ENCODE data around the gene ICAM2. TPM values are rescaled to one million over a fixed set of nuclear protein-coding genes. Genes with fewer than 3 reads are reported as not detected.
"Not testable (repeated sequence)": the region's sequence is repeated elsewhere in the genome, so short reads cannot be mapped to it uniquely, and the experiment has no call there.

The ICAM2 gene
- total RNA-seq, 6 donors from 2014 or later: 27.2 to 114 (median 82.0) TPM

DNA sequence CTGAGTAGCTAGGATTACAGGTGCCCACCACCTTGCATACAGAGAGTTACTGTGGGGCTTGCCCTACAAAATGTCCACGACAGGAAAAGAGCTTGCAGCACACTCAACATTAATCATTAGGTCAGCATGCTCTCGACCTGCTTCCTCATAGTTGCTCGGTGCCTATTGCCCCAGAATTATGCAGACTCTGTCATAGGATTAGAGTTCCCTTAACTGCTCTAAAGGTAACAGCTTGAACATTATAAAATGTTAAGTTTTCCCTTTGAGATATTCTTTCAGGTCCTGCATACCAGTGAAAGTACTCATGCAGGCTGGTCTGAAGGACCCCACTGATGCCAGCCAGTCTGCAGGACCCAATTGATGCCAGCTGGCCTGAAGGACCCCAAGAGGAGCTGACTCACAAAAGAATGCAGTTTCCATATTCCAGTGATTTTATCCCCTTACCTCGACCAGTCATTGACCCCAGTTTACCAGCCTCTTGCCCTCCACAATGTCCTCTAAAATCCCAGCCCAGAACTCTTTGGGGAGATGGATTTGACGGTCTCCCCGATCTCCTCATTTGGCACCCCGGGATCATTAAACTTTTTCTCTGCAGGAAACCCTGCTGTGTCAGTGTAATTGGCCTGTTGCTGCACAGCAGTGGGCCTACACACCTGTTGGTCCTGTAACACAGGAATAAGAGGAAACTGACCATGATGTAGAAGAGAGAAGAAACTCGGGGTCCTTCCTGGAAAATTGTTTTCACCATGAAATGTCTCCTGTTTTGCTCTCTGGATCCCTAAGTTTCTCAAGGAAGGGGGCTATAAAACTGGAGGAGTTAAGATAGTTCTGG lies 10.6 kb downstream of the ICAM2 start:
- Histone ChIP-seq H3K9me3 (no peaks in the 10 kb centered on the region), H3K36me3 (peaks cover 0 to 3% (median 2%) of the 10 kb centered on the region in 4 donors), H3K4me3 (no peak overlapping the region), H3K27ac (peak overlapping the region in 3 of 4 donors; percentile 27 to 83 (median 68)), H3K4me1 (peaks cover 44 to 55% (median 51%) of the 10 kb centered on the region in 4 donors), H3K27me3 (no peaks in the 10 kb centered on the region)
- TF ChIP-seq EP300 (IDR thresholded peaks at IDR 0.05): peak in 1 of 4 donors; percentile 25
- TF ChIP-seq POLR2AphosphoS5 (IDR thresholded peaks at IDR 0.05): peak in 1 of 2 donors; percentile 20
- TF ChIP-seq, protein P1, sequence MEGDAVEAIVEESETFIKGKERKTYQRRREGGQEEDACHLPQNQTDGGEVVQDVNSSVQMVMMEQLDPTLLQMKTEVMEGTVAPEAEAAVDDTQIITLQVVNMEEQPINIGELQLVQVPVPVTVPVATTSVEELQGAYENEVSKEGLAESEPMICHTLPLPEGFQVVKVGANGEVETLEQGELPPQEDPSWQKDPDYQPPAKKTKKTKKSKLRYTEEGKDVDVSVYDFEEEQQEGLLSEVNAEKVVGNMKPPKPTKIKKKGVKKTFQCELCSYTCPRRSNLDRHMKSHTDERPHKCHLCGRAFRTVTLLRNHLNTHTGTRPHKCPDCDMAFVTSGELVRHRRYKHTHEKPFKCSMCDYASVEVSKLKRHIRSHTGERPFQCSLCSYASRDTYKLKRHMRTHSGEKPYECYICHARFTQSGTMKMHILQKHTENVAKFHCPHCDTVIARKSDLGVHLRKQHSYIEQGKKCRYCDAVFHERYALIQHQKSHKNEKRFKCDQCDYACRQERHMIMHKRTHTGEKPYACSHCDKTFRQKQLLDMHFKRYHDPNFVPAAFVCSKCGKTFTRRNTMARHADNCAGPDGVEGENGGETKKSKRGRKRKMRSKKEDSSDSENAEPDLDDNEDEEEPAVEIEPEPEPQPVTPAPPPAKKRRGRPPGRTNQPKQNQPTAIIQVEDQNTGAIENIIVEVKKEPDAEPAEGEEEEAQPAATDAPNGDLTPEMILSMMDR (IDR thresholded peaks at IDR 0.05): no peak
- WGBS, 2 donors: 61% methylated on average over 8 of the region's 8 CpGs
- peak in 1 of 2 donors; percentile 74 for ATAC-seq (ENCODE audit: low FRiP score in 2 of 2)
- peak in 1 of 2 donors; percentile 23 for DNase-seq

DNA sequence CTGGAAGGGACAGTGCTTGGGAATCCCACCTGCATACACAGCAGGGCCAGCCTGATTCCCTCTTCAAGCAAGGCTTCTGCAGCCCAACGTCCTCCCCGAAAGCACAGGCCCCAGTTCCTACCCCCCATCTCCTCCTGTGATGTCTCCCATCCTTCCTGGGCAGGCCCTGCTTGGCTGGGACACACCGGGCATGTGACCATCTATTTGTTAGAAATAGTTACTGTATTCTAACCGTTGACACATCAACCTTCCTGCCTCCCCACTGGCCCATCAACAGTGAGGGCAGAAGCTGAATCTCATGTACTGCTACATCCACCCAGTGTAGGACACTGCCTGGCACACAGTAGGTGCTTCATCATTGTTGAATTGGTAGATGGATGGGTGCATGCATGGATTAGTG lies 11.6 kb downstream of the ICAM2 start:
- DNase-seq: peak in 1 of 2 donors; percentile 31
- no peak overlapping the region for H3K4me3 ChIP-seq
- no peak for ATAC-seq (ENCODE audit: low FRiP score in 2 of 2)
- H3K27ac ChIP-seq: peak overlapping the region; percentile 57 to 83 (median 72)
- H3K9me3 ChIP-seq: no peaks in the 10 kb centered on the region
- H3K27me3 ChIP-seq: no peaks in the 10 kb centered on the region
- no peak for TF ChIP-seq POLR2A (IDR thresholded peaks at IDR 0.05)
- peak in 1 of 2 donors; percentile 51 for TF ChIP-seq POLR2AphosphoS5 (IDR thresholded peaks at IDR 0.05)
- peaks cover 42 to 55% (median 51%) of the 10 kb centered on the region in 4 donors for H3K4me1 ChIP-seq
- peaks cover 0 to 13% (median 2%) of the 10 kb centered on the region in 4 donors for H3K36me3 ChIP-seq
- 42 to 58% methylated on average over 2 to 4 of the region's 4 CpGs for WGBS, 2 donors

GRCh38 chr17:64008346-64008745 lies 12.1 kb downstream of the ICAM2 start:
- Histone ChIP-seq H3K27me3 (no peaks in the 10 kb centered on the region), H3K4me3 (no peak overlapping the region), H3K4me1 (peaks cover 42 to 55% (median 51%) of the 10 kb centered on the region in 4 donors), H3K9me3 (no peaks in the 10 kb centered on the region), H3K36me3 (peaks cover 0 to 18% (median 6%) of the 10 kb centered on the region in 4 donors), H3K27ac (peak overlapping the region; percentile 57 to 83 (median 72))
- TF ChIP-seq POLR2A (IDR thresholded peaks at IDR 0.05) (no peak), EP300 (IDR thresholded peaks at IDR 0.05) (no peak), POLR2AphosphoS5 (IDR thresholded peaks at IDR 0.05) (no peak)
- TF ChIP-seq, protein P1 (IDR thresholded peaks at IDR 0.05): no peak
- 78 to 84% methylated on average over 5 of the region's 5 CpGs for WGBS, 2 donors
- DNase-seq (peak in 1 of 2 donors; percentile 16), ATAC-seq (ENCODE audit: low FRiP score in 2 of 2) (no peak)

- Histone ChIP-seq H3K36me3 (peaks cover 0 to 23% (median 10%) of the 10 kb centered on the region in 4 donors), H3K9me3 (no peaks in the 10 kb centered on the region), H3K27me3 (no peaks in the 10 kb centered on the region), H3K27ac (peak overlapping the region; percentile 57 to 83 (median 72)), H3K4me3 (no peak overlapping the region), H3K4me1 (peaks cover 39 to 55% (median 51%) of the 10 kb centered on the region in 4 donors)
- DNase-seq: peak in 1 of 2 donors; percentile 50
- no peak for ATAC-seq (ENCODE audit: low FRiP score in 2 of 2)
- WGBS, 2 donors: 57% methylated on average over 5 of the region's 5 CpGs; no CpG with 5 or more reads in 1 of the 2 donors
- TF ChIP-seq POLR2AphosphoS5 (IDR thresholded peaks at IDR 0.05) (peak; percentile 23 to 64), POLR2A (IDR thresholded peaks at IDR 0.05) (no peak), EP300 (IDR thresholded peaks at IDR 0.05) (peak in 2 of 4 donors; percentile 28 to 58)
- TF ChIP-seq, protein P1 (IDR thresholded peaks at IDR 0.05): no peak
Measured at GRCh38 chr17:64007838-64008282, 12.6 kb downstream of the ICAM2 start.

DNA sequence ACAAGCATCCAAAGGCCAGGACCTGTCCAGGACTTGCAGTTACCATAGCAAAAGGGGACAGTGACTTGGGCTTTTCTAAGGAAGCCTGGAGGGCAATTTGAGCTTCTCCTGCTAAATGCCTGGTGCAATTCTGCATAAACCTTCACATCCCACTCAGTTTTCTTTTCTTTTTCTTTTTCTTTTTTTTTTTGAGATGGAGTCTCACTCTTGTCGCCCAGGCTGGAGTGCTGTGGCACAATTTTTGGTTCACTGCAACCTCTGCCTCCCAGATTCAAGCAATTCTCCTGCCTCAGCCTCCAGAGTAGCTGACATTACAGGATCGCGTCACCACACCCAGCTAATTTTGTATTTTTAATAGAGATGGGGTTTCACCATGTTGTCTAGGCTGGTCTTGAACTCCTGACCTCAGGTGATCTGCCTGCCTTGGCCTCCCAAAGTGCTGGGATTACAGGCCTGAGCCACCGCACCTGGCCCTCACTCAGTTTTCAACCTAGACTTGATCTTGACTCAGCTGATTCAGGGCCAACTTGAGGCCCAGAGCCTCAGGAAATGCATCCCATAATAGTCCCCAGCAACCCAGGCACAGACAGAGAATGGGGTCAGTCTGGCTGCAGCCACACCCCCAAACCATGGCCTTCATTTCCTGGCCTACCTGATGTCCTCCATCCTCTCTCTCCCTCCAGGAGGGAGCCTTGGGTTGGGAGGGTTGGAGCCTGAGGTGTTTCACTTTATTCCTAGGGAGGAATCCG lies 13.2 kb downstream of the ICAM2 start:
- ATAC-seq (ENCODE audit: low FRiP score in 2 of 2); H3K4me3 ChIP-seq; DNase-seq; H3K9me3 ChIP-seq; H3K27me3 ChIP-seq: not testable (repeated sequence)
- peaks cover 0 to 29% (median 12%) of the 10 kb centered on the region in 4 donors for H3K36me3 ChIP-seq
- peaks cover 45 to 56% (median 52%) of the 10 kb centered on the region in 4 donors for H3K4me1 ChIP-seq
- WGBS, 2 donors: 83 to 86% methylated on average over 4 of the region's 5 CpGs
- H3K27ac ChIP-seq: peak overlapping the region; percentile 57 to 83 (median 72)
